GM19397 (cell line): ENCODE results near the gene PCDH9.
"Not testable (repeated sequence)": the region's sequence is repeated elsewhere in the genome, so short reads cannot be mapped to it uniquely, and the experiment has no call there.

Experiments used
- ATAC-seq: cut with Tn5 transposase; IDR thresholded peaks from one replicate; pipeline ENCODE4 v1.9.1; 2021; ENCODE audit warnings: mild to moderate bottlenecking, moderate library complexity; ENCODE audit not compliant: unreplicated experiment

Gene PCDH9

DNA sequence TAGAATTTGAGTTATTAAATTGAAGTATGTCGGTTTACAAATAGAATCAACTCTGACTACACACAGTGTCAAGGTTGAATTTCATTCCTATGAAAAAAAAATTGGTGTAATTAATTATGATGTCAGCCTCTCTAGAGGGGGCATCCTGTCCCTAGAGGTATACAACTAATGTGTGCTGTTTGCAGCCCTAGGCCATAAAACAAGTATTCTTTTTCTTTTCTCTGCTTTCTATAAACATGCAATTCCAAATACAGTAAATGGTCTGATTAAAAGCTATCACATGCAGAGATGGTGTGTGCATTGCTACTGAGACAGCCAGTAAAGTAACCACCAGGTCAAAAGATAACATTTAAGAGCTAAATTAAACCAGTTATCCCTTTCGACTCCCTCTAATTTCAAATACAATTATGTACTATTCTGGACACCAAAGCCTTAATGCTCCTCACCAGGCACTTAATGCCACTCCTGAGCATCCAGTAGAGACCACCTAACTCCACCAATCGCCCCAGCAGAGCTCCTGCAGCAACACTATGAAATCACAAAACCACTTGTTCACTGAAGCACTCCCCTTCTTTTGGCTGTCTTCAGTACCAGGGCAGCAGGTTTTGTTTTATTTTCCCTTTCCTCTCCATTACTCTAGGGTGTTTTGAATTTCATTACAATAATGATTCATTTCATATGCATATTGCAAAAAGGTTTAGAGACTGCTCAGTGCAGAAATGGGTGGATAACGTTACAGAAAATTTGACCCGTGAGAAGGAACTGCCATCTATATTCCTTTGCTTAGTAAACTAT, 426.9 kb downstream of the PCDH9 start:
- no peak for ATAC-seq

DNA sequence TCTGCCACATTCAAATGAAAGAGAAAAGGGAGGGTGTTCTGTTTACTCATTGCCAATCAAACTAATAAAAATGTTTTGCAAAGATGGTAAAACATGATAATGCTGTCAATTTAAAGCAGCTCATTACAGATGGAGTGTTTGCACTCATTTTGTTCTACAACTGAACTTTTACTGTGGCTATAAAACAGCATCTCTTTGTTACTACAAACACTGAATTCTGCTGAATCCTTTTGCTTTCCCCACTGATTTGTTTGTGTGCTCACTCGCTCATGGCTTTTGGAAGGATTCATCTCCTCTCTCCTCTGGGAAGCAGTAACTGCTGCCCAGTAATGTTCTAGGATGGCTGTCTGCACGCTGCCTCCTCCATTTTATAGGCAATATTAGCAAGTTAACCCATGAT, 434.5 kb downstream of the PCDH9 start:
- ATAC-seq, result no peak

DNA sequence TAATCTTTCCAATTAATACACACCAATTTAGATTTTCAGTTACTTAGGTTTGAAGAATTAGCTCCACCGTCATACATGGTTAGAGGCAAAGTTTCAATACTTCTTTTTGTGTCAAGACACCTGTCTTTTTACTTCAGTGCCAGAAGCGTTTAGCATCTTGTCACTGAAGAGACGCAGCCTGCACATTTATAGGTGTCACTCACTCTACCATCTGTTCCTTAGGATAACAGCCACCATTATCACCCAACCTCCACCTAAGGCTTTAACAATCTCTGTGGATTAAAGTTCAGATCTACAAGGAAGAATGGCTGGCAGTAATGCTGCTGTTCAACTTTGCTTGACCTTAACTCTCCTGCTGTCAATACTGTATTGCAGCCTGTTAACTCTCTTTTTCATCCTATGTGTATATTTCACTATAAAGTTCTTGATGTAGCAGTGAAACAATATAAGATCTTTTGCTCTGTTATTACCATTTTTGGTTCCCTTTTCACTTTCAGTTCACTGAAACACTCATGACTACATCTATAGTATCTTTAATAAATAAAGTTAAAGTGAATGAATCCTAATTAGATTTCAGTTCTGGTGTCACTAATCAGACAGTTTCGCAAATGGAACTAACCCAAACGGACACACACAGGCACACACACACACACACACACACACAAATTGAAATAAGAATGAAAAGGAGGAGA, 435.6 kb downstream of the PCDH9 start:
- peak; percentile 85 for ATAC-seq

DNA sequence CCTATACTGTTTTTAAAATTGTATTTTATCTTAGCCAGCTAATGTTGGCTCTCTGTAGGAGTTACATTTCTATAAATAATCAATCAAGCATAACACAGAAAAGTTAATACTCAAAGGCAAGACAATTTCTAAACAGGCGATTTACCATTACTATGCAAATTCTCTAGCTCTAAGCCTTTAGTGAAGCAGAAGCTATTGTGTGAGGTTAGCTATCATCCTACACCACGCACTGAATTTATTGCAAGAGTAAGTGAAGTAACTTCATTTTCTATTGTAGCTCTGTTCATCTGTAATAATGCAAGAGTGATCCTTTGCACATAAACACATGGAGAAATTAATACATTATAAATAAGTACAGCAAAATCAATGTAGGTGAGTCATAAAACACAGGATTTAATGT, 439.3 kb downstream of the PCDH9 start:
- no peak for ATAC-seq

DNA sequence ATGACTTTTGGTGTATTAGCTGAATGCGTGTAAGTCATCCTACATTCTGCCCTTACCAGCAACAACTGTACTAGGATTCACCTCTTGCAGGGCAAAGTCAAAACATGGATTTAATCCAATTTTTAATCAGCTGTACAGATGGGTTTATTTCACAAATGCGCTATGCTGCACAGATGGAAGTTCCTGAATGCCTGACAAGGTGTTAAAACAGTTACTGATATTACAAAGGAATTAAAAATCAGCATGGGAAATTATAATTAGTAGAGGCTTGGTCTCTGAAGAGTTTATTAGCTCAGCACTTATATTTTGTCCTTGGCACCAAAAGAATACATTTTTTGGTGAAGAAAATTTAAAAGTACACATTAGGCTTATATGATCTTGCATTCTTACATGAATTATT, 448.9 kb downstream of the PCDH9 start:
- no peak for ATAC-seq

DNA sequence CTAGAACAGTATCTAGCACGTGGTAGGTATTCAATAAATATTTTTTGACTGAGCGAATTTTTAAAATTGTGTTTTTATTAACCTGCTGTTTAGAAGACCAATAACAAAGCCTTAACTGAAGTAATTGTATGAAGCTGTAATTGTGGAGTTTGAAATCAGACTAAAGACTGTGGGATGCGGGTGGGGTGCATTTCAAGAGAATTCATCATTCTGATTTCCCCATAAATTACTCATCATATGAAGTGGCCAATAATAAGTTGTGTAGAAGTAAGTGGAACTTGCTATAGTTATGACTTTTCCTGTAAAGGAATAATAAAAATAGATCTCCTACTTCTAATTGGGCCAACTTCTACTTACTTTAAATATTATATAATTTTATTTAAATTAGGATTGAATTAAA, 449.3 kb downstream of the PCDH9 start:
- ATAC-seq, result no peak

DNA sequence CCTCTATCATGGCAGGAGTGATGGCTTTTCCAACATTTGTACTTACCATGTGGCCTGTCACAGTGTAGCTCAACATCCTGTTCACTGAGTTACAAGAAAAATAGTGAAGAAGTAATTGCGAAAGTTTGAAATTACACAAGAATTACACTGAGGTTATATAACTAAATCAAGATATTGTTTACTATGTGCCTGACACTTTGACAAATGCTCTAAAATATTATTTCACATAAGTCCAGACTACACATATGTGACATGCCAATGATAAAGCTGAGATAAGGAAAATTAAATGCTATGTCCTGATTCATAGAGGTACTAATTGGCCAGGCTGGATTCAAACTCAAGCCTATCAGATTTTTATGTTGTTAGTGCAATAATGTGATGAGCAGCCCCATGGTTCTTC, 451.7 kb downstream of the PCDH9 start:
- ATAC-seq, result no peak

DNA sequence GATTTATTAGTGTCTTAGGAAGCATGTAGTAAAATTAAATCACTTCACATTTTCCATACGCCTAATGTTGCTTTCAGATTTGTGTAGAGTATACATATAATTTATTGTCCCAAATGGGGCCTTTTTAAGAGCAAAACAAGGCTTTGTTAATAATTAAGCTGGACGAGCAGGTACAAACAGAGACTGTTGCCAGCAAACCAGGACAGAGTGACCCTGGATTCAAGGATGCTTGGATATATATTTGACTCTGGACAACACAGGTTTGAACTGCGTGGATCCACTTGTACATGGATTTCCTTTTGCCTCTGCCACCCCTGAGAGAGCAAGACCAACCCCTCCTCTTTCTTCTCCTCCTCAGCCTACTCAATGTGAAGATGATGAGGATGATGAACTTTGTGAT, 454.9 kb downstream of the PCDH9 start:
- ATAC-seq, result no peak

DNA sequence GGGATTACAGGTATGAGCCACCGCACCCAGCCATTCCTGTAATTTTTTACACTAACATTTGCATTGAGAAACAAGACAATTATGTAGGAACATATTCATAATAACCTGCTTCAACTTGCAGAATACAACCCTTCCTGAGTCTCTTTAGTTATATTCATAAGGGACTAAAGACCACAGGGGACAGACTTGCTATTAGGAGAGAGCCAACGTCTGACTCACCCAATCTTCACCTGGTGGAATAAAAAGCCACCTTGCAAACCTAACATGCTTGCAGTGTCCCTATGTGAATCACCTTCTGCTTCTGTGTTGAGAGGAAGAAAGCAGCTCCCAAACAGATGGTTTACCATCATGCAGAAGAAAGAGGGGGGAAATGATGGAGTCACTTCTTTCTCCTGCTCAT, 456.1 kb downstream of the PCDH9 start:
- no peak for ATAC-seq

DNA sequence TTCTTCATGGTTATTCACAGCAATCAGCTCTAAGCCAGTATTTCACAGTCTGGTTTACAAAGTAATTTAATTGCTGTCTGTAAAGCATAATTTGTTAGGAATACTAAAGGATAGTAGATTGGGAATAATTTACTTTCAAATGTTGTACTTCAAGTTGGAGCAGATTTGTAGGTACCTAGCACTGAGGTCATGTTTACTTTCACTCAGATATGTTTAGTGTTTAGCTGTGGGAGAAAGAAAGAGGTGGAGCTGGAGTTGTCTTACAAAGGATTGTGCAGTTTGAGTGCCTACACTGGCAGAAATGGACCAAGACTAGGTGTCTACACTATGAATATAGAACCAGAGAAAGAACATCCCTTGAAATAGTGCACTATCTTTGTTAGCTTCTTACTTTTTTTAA, 464.6 kb downstream of the PCDH9 start:
- no peak for ATAC-seq

DNA sequence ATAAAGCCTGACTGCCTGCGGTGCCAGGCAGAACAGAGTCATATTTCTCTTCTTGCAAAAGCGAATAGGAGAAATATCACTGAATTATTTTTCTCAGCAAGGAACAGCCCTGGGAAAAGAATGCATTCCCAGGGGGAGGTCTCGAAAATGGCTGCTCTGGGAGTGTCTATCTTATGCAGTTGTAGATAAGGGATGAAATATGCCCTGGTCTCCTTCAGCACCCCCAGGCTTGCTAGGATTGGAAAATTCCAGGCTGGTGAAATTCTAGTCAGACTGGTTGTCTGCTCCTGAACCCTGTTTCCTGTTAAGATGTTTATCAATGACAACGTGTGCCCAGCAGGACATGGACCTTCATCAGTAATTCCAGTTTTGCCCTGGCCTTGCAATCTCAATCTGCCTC, 469.5 kb downstream of the PCDH9 start:
- ATAC-seq, result not testable (repeated sequence)

DNA sequence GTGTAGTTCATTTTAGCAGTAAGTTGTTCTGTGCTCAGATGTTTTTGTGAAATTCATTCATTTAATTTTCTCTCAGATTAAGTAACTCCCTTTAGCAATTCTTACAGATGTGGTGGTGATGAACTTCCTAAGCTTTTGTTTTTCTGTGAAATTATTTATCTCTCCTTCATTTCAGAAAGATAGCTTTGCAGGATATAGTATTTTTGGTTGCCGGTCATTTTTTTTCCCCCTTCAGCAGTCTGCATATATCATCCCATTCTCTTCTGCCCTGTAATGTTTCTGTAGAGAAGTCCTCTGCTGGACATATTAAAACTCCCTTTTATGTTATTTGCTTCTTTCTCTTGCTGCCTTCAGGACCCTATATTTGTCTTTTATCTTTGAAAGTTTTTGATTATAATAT, 470.2 kb downstream of the PCDH9 start:
- ATAC-seq, result no peak

DNA sequence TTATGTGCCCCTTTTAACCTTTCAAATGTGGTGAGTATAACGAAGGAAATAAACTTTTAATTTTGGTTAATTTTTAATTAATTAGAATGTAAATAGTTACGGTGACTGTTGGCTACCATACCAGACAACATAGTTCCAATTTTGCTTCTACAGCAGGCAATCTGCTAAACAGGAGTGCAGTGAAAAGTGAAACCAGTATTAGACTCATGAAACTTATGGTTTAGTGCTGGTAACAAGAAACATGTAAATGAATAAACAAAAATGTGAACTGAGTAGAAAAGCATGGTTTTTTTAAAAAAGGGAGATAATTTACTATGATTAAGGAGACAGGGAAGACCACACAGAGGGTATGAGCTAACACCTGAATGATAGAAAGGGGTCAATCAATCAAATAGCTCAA, 478.4 kb downstream of the PCDH9 start:
- peak; percentile 77 for ATAC-seq

DNA sequence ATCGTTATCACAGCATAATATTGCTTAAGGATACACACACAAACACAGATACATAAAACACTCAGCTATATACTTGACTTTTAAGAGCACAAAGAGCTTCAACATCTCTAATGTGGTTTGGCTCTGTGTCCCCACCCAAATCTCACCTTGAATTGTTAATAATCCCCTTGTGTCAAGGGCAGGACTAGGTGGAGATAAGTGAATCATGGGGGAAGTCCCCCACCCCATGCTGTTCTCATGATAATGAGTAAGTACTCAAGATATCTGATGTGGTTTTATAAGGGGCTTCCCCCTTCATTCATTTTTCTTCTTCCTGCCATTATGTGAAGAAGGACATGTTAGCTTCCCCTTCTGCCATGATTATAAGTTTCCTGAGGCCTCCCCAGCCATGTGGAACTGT, 481.4 kb downstream of the PCDH9 start:
- ATAC-seq, result no peak

DNA sequence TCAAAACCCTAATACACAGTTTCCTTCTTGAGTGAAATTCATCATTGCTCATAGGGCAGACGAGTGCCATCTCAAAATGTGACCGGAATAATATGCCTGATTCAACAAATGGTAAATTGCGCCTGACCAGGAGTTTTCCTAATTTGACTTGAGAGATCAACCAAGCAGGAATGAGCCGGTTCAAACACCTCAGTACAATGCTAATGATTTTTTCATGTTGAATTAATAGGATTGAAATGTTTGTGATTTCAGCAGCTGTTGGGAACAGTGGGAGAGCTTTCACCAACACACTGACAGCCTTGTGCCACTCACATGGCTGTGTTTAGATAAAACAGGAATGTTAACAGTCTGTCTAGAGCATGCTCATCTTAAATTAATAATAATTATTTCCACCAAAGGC, 484.8 kb downstream of the PCDH9 start:
- no peak for ATAC-seq

DNA sequence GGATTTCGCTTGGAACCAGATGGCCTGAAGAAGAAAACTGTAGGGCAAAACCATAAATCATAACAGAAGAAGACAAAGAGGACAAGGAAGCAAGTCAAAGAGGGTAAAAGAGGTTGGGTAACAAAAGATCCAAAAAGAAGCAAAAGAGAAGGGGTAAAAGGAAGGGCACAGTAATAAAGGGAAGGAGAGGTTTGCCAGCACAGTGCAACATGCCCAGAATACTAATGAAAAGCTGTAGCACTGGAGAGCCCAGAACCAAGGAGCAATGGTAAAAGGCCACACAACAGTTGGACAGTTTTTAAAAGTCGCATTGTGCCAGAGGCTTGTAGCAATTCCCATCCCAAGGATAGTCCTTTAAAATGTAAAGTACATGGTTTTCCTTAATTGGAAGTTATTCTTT, 506.6 kb downstream of the PCDH9 start:
- ATAC-seq, result no peak

DNA sequence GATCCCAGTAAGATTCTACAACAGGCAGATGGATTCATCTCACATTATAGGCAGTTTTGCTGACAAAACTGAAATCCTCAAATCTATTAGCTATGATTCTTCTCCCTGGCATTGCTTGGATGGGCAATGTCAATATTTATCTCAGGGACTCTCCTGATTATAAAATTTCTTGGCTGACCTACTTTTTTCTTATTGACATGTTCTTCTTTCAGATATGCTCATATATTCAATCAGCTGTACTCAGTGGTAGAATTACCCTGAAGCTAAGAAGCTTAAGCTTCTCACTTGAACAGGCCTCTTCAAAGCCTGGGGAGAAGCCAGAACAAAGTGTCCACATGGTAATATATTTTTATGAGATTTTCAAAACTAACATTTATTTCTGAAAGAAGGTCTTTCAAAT, 513.6 kb downstream of the PCDH9 start:
- no peak for ATAC-seq

DNA sequence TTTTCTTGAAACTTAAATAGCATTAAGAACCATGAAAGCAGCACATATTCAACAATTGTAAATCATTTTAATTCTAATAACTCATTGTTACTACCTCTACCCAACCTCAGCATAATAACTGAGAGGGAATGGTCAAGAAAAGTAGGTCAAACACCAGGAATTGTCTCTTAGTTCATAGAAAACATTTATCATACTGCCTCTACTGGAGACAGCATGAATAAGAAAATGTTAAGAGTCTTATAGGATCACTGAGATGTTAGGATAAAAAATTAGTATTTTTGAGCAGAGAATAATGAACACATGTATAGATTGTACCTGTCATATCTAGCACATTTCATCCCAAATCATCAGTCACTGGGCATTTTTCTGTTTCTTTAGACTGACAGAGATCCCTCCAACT, 515.3 kb downstream of the PCDH9 start:
- no peak for ATAC-seq

DNA sequence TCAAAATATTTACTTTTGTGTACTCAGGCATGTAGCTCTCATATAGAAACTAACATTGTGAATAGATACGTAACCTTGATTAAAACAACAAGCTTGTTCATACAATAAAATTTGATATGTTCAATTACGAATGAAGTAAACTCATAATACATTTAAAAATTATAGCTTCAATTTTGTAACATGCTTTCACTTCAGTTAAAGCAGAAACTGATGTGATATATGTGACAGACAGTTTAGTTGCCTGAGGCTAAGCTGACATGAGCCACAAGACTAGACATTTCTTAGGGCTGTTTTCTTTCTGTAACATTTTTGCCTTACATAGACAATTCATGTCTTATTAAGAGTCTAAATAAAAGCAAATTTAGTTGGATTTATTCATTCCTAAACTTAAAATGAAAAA, 526.0 kb downstream of the PCDH9 start:
- no peak for ATAC-seq

DNA sequence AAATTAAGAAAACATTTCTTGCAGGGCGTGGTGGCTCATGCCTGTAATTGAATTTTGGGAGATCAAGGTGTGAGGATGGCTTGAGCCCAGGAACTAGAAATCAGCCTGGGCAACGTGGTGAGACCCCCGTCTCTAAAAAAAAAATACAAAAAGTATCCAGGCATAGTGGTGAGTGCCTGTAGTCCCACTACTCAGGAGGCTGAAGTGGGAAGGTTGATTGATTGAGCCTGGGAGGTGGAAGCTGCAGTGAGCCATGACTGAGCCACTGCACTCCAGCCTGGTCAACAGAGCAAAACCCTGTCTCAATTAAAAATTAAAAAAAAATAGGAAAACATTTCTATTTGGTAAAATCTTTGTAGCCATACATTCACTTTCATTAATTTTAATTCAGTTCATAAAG, 526.5 kb downstream of the PCDH9 start:
- ATAC-seq, result no peak

DNA sequence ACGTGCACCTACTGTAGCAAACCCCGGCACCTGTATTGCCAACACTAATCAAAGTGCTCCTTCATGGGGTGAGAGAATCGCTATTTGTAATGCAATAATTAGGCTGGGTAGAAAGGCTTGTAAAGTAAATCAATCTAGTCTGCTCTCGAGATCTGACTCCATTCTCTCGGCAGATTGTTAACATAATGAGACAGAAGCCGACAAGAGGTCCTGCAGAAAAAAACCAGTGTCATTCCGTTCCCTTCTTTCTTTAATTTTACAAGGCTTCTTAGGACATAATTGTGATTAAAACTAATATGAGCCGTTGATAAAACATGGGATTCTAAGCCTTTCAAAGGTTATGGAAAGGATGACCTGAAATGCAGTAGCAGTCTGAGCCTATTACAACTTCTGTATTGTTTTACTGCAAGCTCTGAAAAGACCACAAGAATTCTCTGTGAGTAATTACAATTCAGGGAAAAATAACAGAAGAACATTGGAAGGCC, 530.0 kb downstream of the PCDH9 start:
- no peak for ATAC-seq

DNA sequence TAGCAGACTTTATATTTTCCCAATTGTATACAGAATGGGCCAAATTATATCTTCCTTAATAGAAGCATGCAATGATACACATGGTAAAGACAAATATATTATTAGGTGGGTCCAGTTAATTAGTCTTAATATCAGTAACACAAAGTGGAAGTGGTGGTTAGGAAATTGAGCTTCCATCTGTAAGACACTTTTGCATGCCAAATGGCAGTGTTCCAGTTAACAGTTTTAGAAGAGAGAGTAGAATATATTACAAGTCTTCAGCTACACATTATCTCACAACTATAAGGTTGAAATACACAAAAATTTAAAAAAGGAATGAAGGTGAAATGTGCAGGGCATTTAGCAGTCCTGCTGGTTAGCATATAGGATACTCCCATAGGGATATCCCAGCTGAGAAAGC, 536.5 kb downstream of the PCDH9 start:
- ATAC-seq, result no peak

DNA sequence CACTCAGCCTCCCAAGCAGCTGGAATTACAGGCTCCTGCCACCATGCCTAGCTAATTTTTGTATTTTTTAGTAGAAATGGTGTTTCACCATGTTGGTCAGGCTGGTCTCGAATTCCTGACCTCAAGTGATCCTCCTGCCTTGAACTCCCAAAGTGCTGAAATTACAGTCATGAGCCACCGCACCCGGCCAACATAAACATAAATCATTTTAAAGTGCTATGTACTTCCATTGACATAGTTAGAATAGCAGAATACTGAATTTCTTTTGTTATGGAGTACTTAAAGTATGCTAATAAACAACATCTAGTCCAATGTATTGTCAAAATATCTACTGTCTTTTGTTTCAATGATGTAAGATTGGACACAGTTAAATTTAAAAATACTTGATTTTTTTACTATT, 539.0 kb downstream of the PCDH9 start:
- ATAC-seq, result no peak
